HG03442 (cell line): ENCODE results near the gene SCUBE2.

ENCODE experiments used
- ATAC-seq: cut with Tn5 transposase; IDR thresholded peaks from one replicate; pipeline ENCODE4 v1.9.1; 2021; ENCODE audit warnings: mild to moderate bottlenecking, moderate library complexity; ENCODE audit not compliant: unreplicated experiment

SCUBE2 gene

DNA sequence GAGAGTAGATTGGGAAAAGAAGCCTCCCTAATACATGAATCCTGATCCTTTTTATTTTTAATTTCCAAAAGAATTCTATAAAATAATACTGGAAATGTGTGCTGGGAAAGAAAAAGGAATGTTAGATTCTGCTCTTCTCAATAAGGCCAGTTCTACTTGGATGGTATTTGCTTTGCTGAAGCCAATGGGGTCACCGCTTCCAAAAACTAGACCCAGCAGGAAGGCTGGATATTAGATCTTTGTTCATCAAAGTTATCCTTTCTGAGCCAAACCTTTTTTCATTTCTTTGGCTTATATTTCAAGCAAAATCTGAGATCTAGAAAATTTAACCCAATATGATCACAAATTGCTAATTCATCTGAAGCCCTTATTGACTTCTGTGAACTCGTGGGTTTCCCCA is 41.4 kb downstream of the SCUBE2 start:
- ATAC-seq: no peak

DNA sequence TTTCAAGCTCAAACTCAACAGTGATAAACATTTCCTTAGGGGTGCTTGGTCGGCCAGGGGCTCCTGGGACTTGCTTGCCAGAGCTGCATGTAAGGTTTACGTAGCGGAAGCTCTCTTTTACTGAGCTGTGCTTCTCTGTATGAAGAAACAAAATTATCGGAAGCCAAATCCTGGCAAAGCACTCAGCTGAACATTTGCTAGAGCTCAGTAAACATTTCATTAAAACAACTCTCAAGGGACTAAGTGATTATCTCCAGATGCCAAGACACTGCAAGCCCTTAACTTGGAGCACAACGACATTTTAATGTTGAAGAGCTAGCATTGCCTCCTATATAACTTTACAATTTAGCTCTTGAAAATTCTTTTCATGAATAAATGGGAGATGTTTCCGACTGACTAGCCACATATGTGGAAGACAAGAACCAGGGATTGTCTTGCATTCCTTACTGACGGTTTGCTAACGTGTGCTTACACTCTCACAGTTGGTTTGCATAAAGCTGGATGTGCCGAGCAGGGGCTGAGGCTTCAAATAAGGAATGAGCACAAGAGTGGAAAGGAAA is 43.4 kb downstream of the SCUBE2 start:
- no peak for ATAC-seq

GRCh38 chr11:9046481-9046880 is 44.9 kb downstream of the SCUBE2 start:
- ATAC-seq: no peak

DNA sequence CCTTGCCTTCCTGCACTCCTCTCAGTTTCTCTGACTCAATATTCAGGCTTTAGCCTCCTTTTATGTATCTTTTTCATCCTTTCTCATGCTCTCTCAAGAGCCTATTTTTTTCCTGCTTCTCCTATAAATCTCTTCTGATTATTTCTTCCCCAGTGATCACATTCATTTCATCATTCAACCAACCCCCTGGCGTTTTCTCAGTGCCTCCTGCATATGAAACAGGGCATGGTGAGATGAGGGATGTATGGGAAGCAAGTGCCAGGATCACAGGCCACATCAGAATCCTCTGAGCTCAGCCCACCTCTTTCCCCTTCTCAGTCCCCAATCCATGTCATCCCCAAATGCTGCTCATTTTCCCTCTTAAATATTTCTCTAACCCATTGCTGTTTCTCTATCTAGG is 48.9 kb downstream of the SCUBE2 start:
- ATAC-seq: no peak

DNA sequence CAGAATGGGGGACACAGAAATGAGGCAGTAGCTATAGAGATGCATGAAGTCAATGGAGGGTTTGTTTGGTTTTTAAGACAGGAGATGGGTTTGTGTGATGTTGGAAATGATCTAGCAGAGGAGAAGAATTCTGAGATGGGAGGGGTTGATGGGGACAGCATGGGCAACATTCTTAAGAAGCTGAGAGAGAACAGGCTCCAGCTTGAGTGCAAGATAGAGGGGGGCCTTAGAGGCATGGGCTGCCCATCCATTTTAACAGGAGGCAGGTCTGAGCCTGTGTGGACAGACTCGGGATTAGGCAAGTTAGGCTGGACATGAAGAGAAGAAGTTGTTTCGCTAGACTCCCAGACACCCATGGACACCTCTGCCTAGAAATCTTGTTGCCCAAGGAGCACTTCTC is 49.7 kb downstream of the SCUBE2 start:
- ATAC-seq: no peak

DNA sequence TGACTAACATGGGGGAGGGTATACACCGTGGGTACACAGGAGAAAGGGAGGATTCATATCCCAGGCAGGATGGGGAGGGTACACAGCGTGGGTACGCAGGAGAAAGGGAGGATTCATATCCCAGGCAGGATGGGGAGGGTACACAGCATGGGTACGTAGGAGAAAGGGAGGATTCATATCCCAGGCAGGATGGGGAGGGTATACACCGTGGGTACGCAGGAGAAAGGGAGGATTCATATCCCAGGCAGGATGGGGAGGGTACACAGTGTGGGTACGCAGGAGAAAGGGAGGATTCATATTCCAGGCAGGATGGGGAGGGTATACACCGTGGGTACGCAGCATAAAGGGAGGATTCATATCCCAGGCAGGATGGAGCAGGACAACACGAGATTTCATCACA is 51.0 kb downstream of the SCUBE2 start:
- ATAC-seq: no peak

DNA sequence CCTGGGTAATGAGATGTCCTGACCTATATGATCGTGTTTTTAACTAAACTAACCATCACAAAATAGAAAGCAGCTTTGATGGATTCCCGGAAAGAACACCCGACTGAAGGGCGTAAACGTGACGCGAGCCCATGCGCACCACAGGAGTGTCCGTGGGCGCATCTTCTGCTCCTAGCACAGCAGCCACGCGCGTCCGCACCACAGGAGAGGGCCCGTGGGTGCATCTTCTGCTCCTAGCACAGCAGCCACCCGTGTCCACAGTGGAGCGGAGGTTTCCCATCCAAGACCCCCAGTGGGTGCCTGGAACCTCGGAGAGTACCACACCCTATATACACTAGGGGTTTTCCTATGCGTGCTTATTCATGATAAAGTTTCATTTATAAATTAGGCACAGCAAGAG is 51.5 kb downstream of the SCUBE2 start:
- no peak for ATAC-seq

DNA sequence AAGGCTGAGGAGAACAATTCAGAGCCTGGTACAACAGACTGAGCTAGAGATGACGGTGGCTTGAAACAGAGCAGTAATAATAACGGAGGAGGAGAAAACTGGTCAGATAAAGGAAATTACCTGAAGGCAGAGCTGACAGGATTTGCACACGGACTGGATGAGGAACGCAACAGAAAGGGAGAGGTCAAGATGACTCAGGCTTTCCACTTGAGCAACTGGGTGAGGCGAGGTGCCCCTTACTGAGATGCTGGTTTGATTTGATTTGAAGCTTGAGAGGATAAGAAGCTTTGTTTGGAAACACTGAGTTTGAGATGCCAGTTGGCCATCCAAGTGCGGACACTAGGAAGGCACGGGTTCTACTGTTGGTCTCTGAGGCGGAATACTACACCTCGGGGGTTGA is 52.2 kb downstream of the SCUBE2 start:
- ATAC-seq: no peak

GRCh38 chr11:9038541-9038940 is 52.9 kb downstream of the SCUBE2 start:
- no peak for ATAC-seq

DNA sequence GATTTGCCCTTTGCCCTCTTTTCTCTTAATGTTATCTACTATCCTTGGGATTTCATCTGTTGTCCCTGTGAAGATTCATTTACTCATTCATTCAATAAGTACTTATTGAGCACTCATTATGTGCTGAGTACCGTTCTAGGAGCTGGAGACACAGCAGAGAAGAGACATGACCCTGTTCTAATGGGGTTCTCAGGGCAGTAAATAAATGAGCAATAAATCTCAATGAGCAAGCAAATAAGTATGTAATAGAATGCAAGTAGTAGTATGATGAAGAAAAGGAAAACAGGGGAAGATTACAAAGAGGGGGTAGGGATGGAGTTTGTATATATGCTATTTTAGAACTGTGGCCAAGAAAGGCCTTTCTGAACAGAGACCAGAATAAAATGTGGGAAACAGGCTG is 53.4 kb downstream of the SCUBE2 start:
- ATAC-seq: no peak

DNA sequence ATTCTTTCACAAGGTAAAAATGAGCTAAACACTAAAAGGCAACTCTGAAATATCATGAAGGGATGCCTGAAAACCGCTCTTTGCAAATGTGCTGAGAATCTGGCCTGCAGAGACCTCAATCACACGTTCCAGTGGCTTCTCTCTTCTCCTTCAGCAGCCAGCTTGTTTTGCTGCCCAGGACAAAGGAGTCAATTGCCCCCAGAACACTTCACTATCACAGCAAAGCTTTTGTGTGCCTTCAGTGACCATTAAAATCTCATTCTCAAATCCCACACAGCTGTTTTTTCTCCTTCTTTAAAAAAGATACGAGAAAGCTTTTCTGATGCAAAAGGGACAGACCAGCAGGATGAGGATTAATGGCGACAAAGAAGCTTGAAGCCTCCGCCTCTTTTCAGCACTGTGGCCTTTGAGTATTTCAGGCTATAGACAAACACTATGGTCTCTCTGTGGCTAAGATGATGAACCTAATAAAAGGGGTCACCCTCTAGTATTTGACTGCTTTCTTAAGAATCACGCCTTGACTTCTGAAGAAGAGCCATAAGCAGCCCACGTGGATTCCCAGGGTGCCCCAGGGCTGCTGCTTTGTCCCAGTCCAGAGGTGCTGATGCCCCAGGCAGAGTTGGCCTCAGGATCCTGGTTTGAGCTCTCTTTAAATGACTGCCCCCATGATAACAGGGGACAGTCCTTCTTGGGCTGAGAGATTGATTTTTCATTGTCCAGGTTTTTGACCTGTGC is 54.2 kb downstream of the SCUBE2 start:
- no peak for ATAC-seq

GRCh38 chr11:9030601-9031000 is 60.8 kb downstream of the SCUBE2 start:
- no peak for ATAC-seq

DNA sequence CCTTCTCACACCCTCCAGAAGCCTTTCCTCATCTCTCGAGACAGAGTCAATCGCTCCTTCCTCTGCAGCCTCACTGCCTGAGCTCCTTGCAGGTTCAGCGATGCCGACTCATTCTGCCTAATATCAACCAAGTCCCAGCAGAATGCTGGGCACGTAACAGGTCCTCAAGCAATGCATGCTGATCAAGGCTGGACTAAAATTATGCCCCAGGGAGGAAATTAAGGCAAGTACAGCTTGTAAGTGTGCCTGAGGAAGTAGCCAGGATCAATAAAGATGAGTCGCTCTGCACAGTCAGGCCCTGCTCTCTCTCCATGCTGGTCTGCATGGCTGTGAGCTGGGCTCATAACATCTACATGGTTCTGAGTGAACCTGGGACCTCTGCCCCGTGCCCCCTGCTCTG is 62.0 kb downstream of the SCUBE2 start:
- ATAC-seq: no peak

GRCh38 chr11:9028581-9028980 is 62.8 kb downstream of the SCUBE2 start:
- ATAC-seq: no peak

DNA sequence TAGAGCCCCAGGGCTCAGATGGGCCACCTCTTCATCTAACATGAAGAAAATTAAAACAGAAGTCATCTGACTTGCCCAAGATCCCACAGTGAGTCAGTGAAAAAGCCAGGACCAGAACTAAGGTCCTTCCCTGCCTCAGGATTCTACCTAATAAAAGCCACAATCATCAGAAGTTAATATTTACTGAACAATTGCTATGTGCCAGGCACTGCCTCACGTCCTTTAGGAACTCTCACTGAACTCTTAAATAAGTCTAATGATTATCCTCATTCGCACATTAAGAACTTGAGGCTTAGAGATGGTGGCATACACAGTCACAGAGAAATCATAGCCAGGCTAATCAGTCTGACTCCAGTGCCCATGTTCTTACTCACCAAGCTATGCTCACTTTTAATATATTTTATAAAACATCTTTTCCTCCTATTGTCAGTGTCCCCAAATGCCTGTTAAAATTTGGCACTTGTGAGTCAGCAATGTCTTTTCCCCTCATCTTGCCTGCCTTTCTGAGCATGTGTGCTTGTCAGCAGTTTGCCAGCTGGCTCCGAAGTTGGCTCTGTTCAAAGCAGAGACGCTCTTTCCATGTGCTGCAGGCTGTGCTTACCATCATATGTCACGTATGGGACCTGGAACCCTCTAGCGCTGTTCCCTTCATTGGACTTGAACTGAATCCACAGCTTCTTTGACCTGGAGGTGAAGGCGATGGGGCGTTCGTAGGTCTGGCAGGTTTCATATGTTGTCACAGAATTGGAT is 66.1 kb downstream of the SCUBE2 start:
- ATAC-seq: no peak

GRCh38 chr11:9022961-9023680 is 68.3 kb downstream of the SCUBE2 start:
- no peak for ATAC-seq

- ATAC-seq: no peak
Measured at GRCh38 chr11:9020916-9021315, 70.5 kb downstream of the SCUBE2 start.

DNA sequence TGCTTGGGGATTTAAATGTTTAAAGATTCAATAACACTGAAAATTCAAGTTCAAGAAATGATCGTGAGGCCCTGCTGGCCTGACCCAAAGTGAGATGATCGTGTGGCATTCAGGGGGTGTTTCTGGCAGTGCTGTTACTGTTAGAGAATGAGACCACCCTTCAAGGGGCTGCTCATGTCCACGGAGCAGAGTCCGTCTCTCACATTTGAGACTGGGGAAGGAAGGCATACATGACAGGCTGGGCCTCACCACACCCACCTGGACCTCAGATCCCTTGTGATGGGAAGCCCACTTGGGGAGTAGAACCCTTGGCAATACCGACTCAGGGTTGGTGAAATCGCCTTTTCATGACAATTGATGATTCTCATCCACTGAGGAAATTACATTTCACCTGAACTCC is 71.5 kb downstream of the SCUBE2 start:
- no peak for ATAC-seq

- no peak for ATAC-seq
Measured at GRCh38 chr11:9017773-9018172, 73.6 kb downstream of the SCUBE2 start.

- ATAC-seq: no peak
Measured at GRCh38 chr11:9016916-9017642, 74.3 kb downstream of the SCUBE2 start.

DNA sequence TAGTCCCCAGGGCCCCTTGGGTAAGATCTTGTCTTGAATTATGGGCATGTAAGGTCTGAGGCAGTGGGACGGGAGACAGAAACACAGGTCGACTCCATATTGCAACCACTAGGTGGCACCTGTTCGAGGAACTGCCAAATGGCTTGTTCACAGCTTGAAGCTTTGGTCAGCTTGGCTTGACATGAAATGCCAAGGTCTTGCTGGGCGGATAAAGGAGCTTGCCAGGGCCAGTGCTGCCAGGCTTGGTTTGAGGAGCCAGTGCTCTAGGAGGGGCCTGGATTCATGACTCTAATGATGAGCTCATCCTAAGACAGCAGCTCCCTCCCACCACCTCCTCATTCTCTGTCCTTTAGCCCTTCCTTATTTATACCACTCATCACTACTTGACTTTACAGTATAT is 75.7 kb downstream of the SCUBE2 start:
- peak; percentile 39 for ATAC-seq
